ENCODE results near the gene SMIM13.

The SMIM13 gene

GRCh38 chr6:11062083-11062482, 31.6 kb upstream of the SMIM13 start:
- H4K20me1 ChIP-seq = no peaks in the 10 kb centered on the region
- H3K4me3 ChIP-seq = no peak overlapping the region
- H3K9me3 ChIP-seq = no peaks in the 10 kb centered on the region
- no peaks in the 10 kb centered on the region for H3K4me1 ChIP-seq
- H3K36me3 ChIP-seq = no peaks in the 10 kb centered on the region
- no peak overlapping the region for H3K4me2 ChIP-seq
- no peaks in the 10 kb centered on the region for H3K27me3 ChIP-seq
- H3K27ac ChIP-seq = no peak overlapping the region
- no peak overlapping the region for H3K9ac ChIP-seq
- TF ChIP-seq Cebpa-rat (IDR thresholded peaks at IDR 0.05) = no peak

DNA sequence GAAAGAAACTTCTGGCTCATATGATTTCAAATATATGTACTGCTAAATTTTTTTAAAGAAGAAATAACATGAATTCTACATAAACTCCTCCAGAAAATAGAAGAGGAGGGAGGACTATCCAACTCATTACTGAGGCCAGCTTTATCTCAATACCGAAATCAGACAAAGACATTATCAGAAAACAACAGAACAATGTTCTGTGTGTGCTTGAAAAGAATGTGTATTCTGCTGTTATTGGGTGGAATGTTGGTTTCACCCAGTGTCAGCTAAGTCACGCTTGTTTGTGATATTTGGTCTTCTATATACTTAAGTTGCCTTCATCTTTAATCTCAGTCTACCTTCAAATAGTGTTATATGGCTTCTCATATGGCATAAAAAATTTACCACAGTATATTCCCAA, 30.9 kb upstream of the SMIM13 start:
- Histone ChIP-seq H3K9ac (no peak overlapping the region), H3K36me3 (no peaks in the 10 kb centered on the region), H3K9me3 (no peaks in the 10 kb centered on the region), H3K4me2 (no peak overlapping the region), H3K4me3 (no peak overlapping the region), H3K4me1 (no peaks in the 10 kb centered on the region), H3K27me3 (no peaks in the 10 kb centered on the region), H3K27ac (no peak overlapping the region), H4K20me1 (no peaks in the 10 kb centered on the region)
- TF ChIP-seq Cebpa-rat (IDR thresholded peaks at IDR 0.05) = no peak

GRCh38 chr6:11064836-11065235, 28.8 kb upstream of the SMIM13 start:
- H3K4me2 ChIP-seq = no peak overlapping the region
- no peak overlapping the region for H3K4me3 ChIP-seq
- H4K20me1 ChIP-seq = no peaks in the 10 kb centered on the region
- no peaks in the 10 kb centered on the region for H3K9me3 ChIP-seq
- no peak overlapping the region for H3K27ac ChIP-seq
- H3K4me1 ChIP-seq = no peaks in the 10 kb centered on the region
- no peaks in the 10 kb centered on the region for H3K36me3 ChIP-seq
- H3K9ac ChIP-seq = no peak overlapping the region
- TF ChIP-seq Cebpa-rat (IDR thresholded peaks at IDR 0.05) = no peak
- no peaks in the 10 kb centered on the region for H3K27me3 ChIP-seq

GRCh38 chr6:11065436-11066202, 28.0 kb upstream of the SMIM13 start:
- TF ChIP-seq Cebpa-rat (IDR thresholded peaks at IDR 0.05) = no peak
- H3K9me3 ChIP-seq = no peaks in the 10 kb centered on the region

GRCh38 chr6:11066505-11067347, 26.9 kb upstream of the SMIM13 start:
- Histone ChIP-seq H3K27ac (no peak overlapping the region), H3K27me3 (no peaks in the 10 kb centered on the region), H3K4me1 (peaks cover 5% of the 10 kb centered on the region; the same call in 1 of the 2 replicates), H4K20me1 (no peaks in the 10 kb centered on the region), H3K36me3 (no peaks in the 10 kb centered on the region), H3K4me3 (no peak overlapping the region), H3K9ac (no peak overlapping the region), H3K9me3 (no peaks in the 10 kb centered on the region), H3K4me2 (no peak overlapping the region)
- TF ChIP-seq Cebpa-rat (IDR thresholded peaks at IDR 0.05) = no peak

More at GRCh38 chr6:11065436-11066202, 28.0 kb upstream of the SMIM13 start:
- Histone ChIP-seq H3K36me3 (no peaks in the 10 kb centered on the region), H3K27ac (no peak overlapping the region), H3K4me2 (no peak overlapping the region), H4K20me1 (no peaks in the 10 kb centered on the region), H3K27me3 (no peaks in the 10 kb centered on the region), H3K4me1 (no peaks in the 10 kb centered on the region; the same call in 1 of the 2 replicates), H3K4me3 (no peak overlapping the region), H3K9ac (no peak overlapping the region)

DNA sequence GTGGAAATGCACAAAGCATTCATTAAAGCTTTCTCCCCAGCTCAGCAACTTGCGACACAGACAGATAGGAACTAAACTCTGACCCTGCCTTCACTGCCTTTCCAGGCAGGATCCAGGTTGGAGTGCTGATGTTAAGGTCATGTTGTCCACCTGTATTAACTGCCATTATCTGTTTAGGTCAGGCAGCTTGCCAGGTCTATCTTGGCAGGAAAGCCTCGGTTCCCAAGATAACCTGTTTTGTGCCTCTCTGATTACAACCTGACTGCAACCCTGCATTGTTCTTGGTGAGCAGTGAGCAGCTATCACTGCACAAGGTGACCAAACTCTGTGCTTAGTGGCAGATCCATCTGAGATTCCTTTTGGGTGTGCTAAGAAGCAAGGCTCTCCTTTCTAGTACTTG, 26.3 kb upstream of the SMIM13 start:
- Histone ChIP-seq H3K27ac (no peak overlapping the region), H3K36me3 (no peaks in the 10 kb centered on the region), H3K4me1 (peaks cover 5% of the 10 kb centered on the region; the same call in 1 of the 2 replicates), H3K4me3 (no peak overlapping the region), H3K4me2 (no peak overlapping the region), H3K9ac (no peak overlapping the region), H3K9me3 (no peaks in the 10 kb centered on the region), H4K20me1 (no peaks in the 10 kb centered on the region), H3K27me3 (no peaks in the 10 kb centered on the region)
- no peak for TF ChIP-seq Cebpa-rat (IDR thresholded peaks at IDR 0.05)

DNA sequence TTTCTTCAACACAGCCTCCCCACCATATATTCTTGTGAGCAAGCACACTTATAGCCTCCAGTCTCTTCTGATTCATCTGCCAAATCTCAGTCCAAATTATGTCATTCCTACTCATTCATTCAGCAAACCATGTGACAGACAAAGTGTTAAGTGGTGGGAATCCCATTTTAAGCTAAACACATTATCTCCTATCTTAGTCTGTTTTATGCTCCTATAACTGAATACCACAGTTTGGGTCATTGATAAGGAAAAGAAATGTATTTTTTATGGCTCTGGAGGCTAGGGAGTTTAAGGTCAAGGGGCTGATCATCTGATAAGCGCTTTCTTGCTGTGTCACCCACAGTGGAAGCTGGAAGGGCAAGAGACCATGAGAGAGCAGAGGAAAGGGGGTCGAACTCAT, 23.9 kb upstream of the SMIM13 start:
- no peaks in the 10 kb centered on the region for H3K9me3 ChIP-seq
- H3K36me3 ChIP-seq = no peaks in the 10 kb centered on the region
- H3K27ac ChIP-seq = no peak overlapping the region
- peaks cover 5% of the 10 kb centered on the region; the same call in 1 of the 2 replicates for H3K4me1 ChIP-seq
- no peaks in the 10 kb centered on the region for H3K27me3 ChIP-seq
- no peak overlapping the region for H3K9ac ChIP-seq
- TF ChIP-seq Cebpa-rat (IDR thresholded peaks at IDR 0.05) = no peak
- no peak overlapping the region for H3K4me2 ChIP-seq
- no peak overlapping the region for H3K4me3 ChIP-seq
- H4K20me1 ChIP-seq = no peaks in the 10 kb centered on the region

DNA sequence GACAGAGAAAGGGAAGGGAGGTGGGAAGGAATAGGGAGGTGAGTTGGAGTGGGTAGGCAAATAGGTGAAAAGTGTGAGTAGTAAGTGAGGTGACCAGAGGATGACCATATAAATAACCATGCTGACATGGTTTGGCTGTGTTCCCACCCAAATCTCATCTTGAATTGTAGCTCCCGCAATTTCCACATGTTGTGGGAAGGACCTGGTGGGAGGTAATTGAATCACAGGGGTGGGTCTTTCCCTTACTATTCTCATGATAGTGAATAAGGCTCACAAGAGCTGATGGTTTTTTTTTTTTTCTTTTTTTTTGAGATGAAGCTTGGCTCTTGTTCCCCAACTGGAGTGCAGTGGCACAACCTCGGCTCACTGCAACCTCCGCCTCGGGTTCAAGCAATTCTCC, 21.5 kb upstream of the SMIM13 start:
- H3K27me3 ChIP-seq = no peaks in the 10 kb centered on the region

DNA sequence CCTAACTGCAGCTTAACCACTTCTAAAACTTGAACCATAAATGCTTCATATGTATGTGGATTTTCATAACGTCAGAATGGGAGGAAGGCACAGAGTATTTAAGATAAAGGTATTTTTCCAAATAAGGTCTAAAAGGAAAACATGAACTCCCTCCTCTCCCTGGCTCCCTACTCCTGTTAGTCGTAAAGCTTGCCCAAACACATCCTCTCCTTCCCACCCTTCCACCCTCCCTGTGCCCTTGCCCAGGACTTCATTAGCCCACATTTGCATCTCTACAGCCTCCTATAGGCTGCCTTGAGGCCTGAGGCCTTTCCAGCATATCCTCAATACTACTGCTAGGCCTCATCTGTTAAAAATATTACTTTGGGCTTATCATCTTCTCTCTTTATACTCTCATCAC, 17.1 kb upstream of the SMIM13 start:
- Histone ChIP-seq H3K4me3 (no peak overlapping the region), H3K36me3 (no peaks in the 10 kb centered on the region), H3K27me3 (no peaks in the 10 kb centered on the region), H3K9me3 (no peaks in the 10 kb centered on the region), H3K4me1 (no peaks in the 10 kb centered on the region), H3K27ac (no peak overlapping the region), H3K9ac (no peak overlapping the region), H4K20me1 (no peaks in the 10 kb centered on the region), H3K4me2 (no peak overlapping the region)
- TF ChIP-seq Cebpa-rat (IDR thresholded peaks at IDR 0.05) = no peak

More for the DNA sequence above, 21.5 kb upstream of the SMIM13 start:
- H3K9ac ChIP-seq = no peak overlapping the region
- H4K20me1 ChIP-seq = no peaks in the 10 kb centered on the region
- no peaks in the 10 kb centered on the region for H3K36me3 ChIP-seq
- H3K4me1 ChIP-seq = peaks cover 5% of the 10 kb centered on the region; the same call in 1 of the 2 replicates
- no peak for TF ChIP-seq Cebpa-rat (IDR thresholded peaks at IDR 0.05)
- no peaks in the 10 kb centered on the region for H3K9me3 ChIP-seq
- no peak overlapping the region for H3K4me3 ChIP-seq
- H3K27ac ChIP-seq = no peak overlapping the region
- no peak overlapping the region for H3K4me2 ChIP-seq

- Histone ChIP-seq H3K36me3 (no peaks in the 10 kb centered on the region), H3K9me3 (no peaks in the 10 kb centered on the region), H3K4me1 (no peaks in the 10 kb centered on the region), H3K27ac (no peak overlapping the region), H3K4me2 (no peak overlapping the region), H3K9ac (no peak overlapping the region), H3K4me3 (no peak overlapping the region), H3K27me3 (no peaks in the 10 kb centered on the region), H4K20me1 (no peaks in the 10 kb centered on the region)
- TF ChIP-seq Cebpa-rat (IDR thresholded peaks at IDR 0.05) = no peak
Measured at GRCh38 chr6:11078266-11078665, 15.4 kb upstream of the SMIM13 start.

All from BLaER1 (cell line).